GM19099 (cell line): ENCODE results near the gene TSPYL2.

ENCODE experiments used
- POLR2A ChIP-seq: IDR thresholded peaks from 3 replicates; pipeline ENCODE4 v1.6.1; 2011; ENCODE audit warnings: low read depth; ENCODE audit not compliant: insufficient read length; ENCODE audit errors: extremely low read depth

TSPYL2 gene

DNA sequence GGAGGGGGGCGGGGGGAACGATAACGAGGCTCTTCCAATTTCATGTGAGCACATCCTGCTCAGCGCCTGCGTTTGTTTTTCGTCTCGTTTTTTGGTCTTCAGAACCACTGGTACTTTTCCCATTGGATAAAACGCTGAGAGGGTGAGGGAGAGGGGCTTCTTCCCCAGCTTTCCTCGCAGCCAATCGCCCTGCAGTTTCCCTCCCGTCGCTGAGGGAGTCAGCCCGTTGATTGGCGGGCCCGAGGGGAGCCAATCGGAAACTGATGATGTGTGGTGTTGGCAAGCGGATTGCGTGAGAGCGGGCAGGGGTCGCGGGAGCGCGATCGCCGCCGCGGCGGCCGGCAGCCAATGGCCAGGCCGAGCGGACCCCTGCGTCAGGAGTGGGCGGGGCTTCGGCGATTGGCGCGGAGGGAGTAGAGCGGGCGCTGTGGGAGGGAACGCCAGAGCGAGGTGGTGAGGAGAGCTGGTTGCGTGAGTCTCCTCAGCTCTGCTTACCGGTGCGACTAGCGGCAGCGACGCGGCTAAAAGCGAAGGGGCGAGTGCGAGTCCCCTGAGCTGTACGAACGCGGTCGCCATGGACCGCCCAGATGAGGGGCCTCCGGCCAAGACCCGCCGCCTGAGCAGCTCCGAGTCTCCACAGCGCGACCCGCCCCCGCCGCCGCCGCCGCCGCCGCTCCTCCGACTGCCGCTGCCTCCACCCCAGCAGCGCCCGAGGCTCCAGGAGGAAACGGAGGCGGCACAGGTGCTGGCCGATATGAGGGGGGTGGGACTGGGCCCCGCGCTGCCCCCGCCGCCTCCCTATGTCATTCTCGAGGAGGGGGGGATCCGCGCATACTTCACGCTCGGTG lies at the start of gene TSPYL2:
Gene TSPYL2, plus strand, starts transcription at position 443 of the 848 bp plus-strand sequence. Its CDS starts 132 bp downstream, at position 575.
- peak; percentile 98 for TF ChIP-seq POLR2A

DNA sequence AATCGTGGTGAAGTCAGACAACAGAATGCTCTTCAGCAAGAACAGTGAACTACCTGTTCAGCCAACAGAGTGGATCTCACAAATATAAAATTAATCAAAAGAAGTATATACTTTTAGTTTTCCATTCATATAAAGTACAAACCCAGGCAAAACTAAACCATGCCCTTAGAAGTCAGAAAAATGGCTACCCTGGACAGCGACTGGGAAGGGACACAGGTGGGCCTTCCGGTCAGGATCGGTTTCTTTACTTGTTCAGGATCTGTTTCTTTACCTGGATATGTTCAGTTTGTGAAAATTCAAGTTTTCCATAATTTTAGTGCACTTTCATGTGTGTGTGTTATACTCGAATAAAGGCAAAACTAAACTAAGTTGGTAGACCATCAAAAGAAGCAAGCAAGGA lies 46.0 kb upstream of the TSPYL2 start:
- TF ChIP-seq POLR2A = no peak

DNA sequence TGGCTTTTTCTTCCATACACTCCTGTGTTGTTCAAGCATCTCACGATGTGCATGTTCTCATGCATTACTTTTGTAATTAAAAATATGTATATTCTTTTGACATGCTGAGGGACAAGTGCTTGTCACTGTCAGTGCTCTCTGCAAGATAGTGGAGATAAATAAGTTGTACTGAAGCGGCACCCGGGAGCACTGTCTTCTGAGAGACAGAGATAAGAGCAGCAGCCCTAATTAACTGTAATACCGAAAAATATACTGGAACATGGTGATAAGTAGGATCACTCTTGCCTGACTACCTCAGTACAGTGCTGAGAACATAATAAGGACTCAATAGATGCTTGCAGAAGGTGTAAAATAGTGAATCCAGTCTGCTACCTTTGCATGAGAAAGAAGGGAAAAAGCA lies 42.9 kb upstream of the TSPYL2 start:
- no peak for TF ChIP-seq POLR2A

DNA sequence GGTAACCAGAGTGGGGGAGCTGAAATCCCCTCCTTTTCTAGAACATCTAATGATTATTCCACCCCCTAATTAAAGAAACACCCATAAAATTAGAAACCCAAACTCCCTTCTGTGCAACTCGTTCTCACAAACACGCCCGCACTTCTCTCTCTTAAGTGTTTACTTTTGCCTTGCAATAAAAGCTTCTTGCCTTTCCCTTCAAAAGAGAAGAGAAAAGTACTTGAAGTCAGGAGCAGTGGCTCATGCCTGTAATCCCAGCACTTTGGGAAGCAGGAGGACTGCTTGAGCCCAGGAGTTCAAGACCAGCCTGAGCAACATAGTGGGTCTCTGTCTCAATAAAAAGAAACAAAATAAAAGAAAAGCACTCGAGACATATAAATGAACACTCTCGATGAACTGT lies 37.2 kb upstream of the TSPYL2 start:
- TF ChIP-seq POLR2A = no peak

DNA sequence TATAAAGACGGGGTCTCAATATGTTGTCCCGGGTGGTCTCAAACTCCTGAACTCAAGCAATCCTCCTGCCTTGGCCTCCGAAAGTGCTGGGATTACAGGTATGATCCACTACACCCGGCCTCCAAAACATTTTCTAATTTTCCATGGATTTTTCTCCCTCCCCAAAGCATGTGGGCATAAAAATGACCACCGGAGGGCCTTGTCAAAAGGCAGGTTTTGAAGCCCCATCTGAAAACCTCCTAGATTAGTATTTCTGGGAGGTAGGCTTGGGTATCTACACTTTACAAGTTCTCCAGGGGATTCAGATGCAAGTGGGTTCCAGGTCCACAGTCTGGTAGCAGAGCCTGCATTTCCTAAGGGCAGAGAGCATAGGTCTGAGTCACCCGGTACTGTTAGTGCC lies 34.9 kb upstream of the TSPYL2 start:
- no peak for TF ChIP-seq POLR2A

DNA sequence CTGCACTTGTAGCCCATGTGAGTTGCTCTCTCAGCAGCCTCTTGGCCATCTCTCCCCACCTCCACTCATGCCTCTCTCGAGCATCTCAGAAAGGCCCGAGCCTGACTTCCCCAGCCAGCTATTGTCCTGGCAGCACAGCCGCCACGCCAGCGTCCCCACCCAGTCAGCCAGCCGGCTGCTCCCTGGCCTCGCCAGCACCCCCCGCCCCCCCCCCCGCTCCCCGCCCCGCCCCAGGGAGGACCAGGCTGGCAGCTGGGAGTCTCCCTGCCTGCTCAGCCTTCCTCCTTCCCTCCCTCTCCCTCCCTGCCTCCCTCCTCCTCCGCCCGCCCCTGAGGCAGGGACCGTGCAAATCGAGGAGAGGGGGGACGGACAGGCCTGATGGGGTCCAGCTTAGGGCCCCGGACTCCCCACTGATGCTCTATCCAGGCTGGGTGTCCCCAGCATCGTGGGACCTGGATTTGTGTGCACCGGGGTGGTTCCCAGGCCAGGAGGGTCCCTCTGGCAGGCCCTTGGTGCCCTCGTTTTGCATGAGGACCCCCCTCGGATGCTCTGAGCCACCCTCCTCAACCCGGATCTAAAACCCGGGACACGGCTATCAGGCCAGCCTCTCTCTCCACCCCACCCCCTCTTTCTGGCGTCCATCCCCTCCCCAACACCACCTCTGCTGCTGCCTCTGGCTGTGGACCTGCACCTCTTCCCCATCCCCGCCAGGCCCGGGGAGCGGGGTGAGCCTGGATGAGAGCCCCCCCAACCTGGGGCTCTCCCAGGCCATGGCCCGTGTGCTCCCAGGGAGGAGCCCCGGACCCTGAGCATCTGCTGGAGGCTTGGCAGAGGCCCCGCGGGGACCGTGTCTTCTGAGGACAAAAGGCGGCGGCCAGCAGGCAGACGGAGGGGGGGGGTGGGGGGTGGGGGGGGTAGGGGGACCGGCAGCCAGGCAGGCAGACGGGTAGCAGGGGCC lies 33.7 kb upstream of the TSPYL2 start, which contains the start of gene GPR173:
Gene GPR173, plus strand, starts transcription at position 621 of the 958 bp plus-strand sequence. CDS start 27,833 bp downstream, outside the sequence.
- no peak for TF ChIP-seq POLR2A

DNA sequence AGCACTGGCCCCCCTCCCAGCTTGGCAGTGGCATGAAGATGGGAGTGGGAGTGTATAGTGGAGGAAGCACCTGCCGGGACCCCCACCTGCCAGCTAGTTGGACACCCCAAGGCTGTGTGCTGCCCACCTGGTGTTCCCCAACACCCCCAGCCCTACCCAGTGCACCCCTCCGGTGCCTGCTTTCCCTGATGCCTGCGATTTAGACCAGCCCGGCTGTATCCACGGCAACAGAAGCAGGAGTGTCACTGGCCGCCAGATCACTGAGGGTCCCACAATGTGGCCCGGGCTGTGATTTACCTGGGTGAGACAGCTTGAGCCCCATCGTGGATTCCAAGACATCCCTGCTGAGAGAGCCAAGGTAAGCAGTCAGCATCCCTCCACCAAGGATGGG lies 33.0 kb upstream of the TSPYL2 start:
- TF ChIP-seq POLR2A = no peak

DNA sequence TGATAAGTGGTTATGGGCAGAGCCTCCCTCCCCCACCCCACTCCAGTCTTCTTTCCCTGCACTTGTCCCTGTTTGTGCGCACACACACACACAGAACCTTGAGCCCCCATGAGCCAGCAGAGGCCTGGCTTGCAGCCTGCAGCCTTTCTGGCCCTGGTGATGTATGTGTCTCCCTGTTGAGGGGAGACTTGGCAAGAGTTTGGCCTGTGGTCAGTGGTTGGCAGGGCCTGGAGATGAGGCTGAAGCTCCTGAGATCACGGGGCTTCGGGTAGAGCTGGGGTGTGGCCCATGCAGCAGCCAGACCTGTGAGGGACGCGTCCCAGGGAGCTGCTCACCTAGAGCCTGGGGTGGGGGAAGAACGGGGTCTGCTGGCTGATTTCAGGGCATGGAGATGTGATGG lies 31.3 kb upstream of the TSPYL2 start:
- no peak for TF ChIP-seq POLR2A

DNA sequence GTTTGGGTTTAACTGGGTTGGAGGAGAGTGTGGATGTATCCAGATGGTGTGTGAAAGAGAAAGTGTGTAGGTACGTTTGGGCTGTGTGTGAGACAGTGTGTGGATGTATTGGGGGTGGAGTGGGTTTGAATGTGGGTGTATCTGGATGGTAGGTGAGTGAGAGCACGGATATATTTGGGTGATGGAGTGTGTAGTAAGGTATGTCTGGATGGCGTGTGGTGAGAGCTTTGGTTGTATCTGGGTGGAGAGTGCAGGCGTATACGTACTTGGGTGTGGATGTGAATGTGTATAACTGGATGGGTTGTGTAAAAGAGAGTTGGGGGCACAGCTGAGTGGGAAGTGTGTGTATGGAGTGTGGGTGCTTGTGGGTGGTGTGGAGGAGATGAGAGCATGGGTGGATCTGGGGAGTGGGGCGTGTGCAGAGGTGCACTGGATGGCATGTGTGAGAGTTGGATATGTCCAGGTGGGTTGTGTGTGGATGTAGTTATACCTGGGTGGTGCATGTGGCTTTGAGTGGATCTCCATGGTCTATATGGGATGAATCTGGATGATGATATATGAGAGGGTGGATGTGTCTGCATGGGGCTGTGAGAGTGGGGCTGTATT lies 26.8 kb upstream of the TSPYL2 start:
- TF ChIP-seq POLR2A = no peak

DNA sequence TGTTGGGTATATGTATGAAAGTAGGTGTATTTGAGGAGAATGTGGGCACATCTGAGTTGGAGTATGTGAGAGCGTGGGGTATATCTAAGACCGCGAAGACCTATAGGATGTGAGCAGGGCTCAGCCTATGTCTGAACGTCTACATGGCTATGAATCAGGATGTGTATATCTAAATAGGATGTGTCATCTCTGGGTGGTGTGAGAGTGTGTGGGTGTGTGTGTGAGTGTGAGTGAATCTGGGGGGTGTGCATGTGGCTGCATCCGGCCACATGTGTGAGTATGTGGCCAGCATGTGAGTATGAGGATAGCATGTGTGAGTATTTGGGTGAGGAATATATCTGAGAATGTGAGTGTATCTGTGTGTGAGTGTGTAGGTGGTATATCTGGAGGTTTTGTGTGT lies 25.9 kb upstream of the TSPYL2 start:
- no peak for TF ChIP-seq POLR2A

DNA sequence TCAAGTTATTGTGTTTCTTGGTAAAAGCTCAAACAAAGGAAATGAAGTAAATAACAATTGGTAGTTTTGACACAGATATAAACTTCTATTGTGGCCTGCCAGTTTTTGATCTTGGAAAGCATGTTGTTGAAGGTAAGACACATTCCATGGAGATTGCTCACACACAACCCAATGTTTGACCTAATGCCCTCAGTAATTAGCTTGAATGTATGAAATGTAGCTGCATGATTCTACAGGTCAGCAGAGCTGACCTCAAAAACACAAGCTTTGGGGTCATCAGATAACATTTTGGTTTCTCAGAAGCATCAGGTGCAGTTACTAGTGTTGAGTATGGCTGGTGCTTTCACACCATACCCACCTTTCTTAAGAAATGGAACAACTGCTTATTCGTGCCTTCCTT lies 17.1 kb upstream of the TSPYL2 start:
- no peak for TF ChIP-seq POLR2A

DNA sequence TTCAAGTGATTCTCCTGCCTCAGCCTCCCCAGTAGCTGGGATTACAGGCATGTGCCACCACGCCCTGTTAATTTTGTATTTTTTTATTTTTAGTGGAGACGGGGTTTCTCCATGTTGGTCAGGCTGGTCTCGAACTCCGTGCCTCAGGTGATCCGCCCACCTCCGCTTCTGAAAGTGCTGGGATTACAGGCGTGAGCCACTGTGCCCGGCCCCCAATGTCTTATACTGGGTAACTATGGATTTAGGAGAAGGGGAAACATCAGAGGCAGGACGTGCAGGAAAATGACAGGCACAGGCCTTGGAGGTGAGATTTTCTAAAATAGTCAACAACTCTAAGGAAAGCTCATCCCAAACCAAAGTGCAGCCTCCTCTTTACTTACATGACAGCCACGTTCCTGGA lies 11.1 kb upstream of the TSPYL2 start:
- TF ChIP-seq POLR2A = no peak

DNA sequence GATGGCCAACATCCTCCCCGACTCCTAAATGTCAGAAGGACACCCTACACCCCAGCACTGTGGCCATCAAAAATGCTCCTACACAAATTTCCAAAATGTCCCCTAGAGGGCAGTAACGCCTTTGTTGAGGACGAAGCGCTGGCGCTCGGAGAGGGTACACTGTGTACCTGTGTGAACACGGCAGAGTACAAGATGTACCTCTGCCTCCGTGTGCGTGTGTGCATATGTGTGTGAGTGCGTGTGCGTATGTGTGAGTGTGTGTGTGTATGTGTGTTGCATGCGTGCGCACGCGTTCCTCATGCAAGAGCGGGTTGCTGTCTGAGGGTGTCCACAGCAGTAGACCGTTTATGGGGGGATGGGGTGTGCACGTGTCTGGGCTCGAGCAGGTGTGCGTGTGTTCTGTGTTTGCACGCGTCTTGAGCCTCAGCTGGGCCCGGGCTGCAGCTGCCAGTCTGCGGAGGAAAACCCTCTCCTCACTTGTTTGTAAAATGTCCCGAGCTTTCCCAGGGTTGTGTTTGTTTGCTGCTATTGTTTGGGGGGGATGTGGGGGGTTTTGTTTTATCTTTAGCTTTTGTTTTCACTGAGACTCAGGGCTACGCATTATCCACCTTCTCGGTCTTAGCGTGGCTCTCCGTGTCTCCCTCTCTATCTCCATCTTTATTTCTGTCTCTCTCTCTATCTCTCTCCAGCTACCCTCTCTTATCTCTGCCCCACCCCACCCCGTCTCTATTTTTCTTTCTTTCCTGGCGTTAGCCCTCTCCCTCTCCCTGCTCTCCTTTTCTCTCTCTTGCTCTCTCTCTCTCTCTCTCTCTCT lies 10.4 kb upstream of the TSPYL2 start:
- TF ChIP-seq POLR2A = peak; percentile 31

DNA sequence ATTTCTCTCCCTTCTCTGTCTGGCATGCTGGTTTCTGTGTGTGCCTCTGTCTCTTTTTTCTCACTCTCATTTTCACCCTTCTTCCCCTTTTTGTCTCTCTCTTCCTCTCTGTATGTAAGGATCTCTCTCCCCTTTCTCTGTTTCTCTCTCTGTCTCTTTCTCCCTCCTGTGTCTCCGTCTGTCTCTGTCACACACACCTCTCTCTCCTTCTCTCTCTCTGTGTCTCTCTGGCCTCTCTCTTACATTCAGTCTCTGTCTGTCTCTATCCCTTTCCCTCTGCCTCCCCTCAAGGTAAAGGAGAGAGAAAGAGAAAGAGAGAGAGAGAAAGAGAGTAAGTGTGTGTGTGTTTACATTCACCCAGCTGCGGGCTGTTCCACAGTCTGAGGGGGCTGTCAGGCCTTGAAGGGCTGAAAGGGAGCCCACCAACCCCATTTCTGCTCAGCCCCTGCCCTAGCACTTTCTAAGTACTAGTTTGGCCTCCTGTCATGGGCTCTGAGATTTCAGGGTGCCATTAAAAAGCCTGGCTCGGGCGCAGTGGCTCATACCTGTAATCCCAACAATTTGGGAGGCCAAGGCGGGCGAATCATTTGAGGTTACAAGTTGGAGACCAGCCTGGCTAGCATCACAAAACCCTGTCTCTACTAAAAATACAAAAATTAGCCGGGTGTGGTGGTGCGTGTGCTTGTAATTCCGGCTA lies 9.6 kb upstream of the TSPYL2 start:
- no peak for TF ChIP-seq POLR2A

DNA sequence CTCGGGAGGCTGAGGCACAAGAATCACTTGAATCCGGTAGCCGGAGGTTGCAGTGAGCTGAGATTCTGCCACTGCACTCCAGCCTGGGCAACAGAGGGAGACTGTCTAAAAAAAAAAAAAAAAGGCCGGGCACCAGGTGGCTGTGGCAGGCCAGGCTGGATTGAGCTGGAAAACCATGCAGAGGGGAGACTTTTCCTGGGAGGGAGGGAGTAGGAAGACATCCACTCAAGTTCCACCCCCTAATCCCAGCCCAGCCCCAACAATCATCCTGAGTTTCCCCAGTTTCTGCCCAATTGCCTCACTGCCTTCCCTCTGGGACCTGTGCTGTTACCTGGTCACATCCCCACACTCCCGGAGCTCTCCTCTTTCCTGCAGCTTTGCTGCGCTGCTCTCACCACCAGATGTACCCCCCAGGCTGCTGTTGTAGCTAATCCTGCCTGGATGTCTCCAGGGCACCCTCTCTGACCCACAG lies 9.0 kb upstream of the TSPYL2 start:
- no peak for TF ChIP-seq POLR2A
